ENCODE data around the gene CYTH1.

The CYTH1 gene

DNA sequence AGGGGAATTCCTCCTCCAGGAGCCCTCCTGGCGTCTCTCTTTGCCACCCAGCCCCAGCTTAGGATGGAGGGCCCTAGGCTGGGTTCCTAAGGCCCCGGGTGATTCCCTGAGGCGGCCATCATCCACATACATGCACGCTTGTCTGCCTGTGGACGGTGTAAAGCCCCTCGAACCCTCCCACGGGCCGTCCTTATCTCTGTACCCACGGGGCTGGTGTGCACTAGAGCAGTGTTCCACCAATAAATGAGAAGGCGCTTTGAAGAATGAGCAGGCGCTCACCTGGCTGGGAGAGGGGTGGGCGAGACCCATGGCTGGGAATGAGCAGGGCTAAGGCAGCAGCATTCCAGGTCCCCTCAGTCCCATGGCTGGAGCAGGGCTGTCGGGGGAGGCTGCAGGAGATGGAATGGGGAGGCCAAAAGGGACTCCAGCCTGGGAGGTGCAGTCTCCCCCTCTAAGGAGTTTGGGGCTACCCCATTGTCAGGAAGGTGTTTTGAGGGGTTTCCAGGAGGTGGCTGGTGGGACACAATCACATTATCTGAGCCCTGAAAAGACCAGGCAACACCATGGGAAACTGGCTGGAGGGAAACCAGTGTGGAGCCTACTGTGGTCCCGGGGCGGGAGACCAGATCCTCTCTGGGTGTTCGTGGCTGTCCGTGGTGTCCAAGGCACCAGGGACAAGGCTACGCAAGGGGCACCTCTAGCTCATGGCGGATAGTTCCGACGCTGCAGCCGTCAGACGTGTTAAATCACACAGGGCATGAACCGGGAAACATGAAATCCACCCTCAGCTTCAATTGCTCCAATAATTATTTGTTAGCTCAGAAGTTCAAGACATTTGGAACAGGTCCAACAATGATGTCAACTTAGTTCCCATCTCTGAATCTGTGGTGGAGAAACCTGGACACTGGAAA is 117.3 kb downstream of the CYTH1 start:
- peaks cover 13% of the 10 kb centered on the region for H3K4me1 ChIP-seq
- no peak overlapping the region for H3K4me3 ChIP-seq (ENCODE audit: low read depth, low read length)
- no peak for DNase-seq
- H3K36me3 ChIP-seq, result no peaks in the 10 kb centered on the region
- no peaks in the 10 kb centered on the region for H3K27me3 ChIP-seq
- TF ChIP-seq, protein P1, sequence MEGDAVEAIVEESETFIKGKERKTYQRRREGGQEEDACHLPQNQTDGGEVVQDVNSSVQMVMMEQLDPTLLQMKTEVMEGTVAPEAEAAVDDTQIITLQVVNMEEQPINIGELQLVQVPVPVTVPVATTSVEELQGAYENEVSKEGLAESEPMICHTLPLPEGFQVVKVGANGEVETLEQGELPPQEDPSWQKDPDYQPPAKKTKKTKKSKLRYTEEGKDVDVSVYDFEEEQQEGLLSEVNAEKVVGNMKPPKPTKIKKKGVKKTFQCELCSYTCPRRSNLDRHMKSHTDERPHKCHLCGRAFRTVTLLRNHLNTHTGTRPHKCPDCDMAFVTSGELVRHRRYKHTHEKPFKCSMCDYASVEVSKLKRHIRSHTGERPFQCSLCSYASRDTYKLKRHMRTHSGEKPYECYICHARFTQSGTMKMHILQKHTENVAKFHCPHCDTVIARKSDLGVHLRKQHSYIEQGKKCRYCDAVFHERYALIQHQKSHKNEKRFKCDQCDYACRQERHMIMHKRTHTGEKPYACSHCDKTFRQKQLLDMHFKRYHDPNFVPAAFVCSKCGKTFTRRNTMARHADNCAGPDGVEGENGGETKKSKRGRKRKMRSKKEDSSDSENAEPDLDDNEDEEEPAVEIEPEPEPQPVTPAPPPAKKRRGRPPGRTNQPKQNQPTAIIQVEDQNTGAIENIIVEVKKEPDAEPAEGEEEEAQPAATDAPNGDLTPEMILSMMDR (IDR thresholded peaks at IDR 0.05; ENCODE audit: low read depth, low read length), result no peak
- H3K9me3 ChIP-seq, result no peaks in the 10 kb centered on the region

DNA sequence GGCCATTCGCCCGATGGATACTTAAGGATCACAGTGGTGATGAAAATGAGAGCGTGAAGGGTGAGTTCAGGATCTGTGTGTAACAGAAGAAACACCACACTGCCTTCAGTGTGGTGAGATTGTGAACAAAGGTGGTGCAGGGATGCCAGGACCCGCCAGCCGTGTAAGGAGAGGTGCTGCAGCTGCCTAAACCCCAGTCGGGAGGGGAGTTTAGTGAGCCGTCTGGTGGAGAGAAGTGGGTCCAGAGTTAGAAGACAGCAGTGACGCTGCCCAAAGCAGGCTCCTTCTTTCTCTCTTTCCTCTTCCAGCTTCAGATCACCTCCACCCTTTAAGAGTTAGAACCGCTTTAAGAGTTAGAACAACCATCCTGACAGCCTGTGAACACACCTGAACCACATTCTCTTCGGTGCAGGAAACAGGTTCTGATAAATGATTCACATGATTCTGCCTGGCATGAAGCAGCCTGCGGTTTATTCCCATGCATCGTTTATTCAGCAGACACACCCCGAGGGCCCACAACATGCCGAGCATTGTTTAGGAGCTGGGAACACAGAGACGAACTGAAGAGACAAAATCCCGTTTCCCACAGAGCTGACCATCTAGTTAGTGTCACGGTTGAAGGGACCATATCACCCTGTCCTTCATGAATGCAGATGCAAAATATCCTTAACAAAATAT is 120.8 kb downstream of the CYTH1 start:
- DNase-seq, result no peak
- H3K27me3 ChIP-seq, result no peaks in the 10 kb centered on the region
- no peaks in the 10 kb centered on the region for H3K36me3 ChIP-seq
- no peak overlapping the region for H3K4me3 ChIP-seq (ENCODE audit: low read depth, low read length)
- no peaks in the 10 kb centered on the region for H3K9me3 ChIP-seq
- TF ChIP-seq, protein P1 (IDR thresholded peaks at IDR 0.05; ENCODE audit: low read depth, low read length), result no peak
- H3K4me1 ChIP-seq, result peaks cover 13% of the 10 kb centered on the region

DNA sequence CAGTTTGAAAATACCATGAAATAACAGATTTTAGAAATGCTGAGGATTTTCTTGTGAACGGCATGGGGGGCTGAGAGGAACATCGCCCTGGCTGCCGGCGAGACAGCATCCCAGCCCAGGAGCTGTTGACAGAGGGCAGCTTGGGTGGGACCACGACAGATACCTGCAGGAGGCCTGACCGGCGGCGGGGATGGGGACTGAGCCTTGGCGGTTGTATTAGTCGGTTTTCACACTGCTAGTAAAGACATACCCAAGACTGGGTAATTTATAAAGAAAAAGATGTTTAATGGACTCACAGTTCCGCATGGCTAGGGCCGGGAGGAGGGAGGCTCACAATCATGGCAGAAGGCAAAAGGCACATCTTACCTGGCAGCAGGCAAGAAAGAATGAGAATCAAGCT is 122.5 kb downstream of the CYTH1 start:
- no peak for DNase-seq
- Histone ChIP-seq H3K9me3 (no peaks in the 10 kb centered on the region), H3K4me1 (no peaks in the 10 kb centered on the region), H3K4me3 (ENCODE audit: low read depth, low read length) (no peak overlapping the region), H3K36me3 (no peaks in the 10 kb centered on the region), H3K27me3 (no peaks in the 10 kb centered on the region)
- TF ChIP-seq, protein P1 (IDR thresholded peaks at IDR 0.05; ENCODE audit: low read depth, low read length), result no peak

DNA sequence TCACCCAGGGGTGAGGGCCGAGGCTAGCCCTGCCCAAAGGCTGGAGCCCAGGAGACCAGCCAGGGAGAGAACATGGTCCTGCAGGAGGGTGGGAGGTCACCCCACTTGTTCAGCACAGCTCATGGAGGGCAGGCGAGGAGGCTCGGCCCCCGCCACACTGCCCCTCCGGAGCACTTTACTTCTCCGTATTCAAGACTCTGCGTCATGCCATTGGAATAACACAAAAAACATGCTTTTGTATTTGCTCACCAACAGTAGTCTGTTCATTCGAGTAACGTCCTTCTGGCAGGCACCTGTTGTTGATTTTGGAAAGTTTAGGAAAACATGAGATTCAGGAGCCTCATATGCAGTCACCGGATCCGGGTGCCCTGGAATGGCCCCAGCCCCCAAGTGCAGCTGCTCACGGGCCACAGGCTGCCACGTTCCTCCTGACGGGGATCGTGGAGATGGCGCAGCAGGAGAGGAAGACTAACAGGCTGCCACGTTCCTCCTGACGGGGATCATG is 123.7 kb downstream of the CYTH1 start:
- TF ChIP-seq, protein P1 (IDR thresholded peaks at IDR 0.05; ENCODE audit: low read depth, low read length), result no peak
- DNase-seq, result no peak
- H3K36me3 ChIP-seq, result no peaks in the 10 kb centered on the region
- H3K4me1 ChIP-seq, result no peaks in the 10 kb centered on the region
- H3K9me3 ChIP-seq, result no peaks in the 10 kb centered on the region
- no peaks in the 10 kb centered on the region for H3K27me3 ChIP-seq
- H3K4me3 ChIP-seq (ENCODE audit: low read depth, low read length), result no peak overlapping the region

DNA sequence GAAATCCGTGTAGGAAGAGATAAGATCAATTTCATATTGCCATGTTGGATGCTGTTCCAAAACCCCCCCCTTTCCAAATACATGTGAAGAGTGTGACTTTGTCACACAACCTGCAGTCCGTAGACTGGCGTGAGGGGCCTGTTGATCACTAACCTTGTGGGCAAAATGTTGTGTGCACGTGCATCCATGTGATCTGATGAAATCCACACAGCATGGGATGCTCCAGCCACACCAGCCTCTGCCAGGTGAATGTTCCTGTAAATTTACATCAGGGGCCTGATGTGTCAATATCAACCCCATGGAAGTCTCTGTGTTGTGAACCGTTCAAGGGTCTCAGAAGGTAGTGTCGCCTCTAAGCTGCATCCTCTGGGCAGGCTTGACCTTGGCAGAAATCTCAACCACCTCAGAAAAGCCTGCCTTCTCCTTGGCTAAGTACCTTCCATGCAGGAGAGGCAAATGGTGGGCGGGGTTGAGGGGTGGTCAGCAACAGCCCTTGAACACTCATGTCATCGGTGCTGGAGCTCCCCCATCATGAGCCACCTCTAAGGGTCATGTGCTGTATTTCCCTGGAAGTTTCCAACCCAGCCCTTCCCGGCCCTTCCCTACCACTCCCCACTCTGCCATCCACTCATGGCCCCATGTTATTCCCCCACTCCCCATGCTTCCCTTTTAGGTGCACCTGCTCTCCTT is 126.7 kb downstream of the CYTH1 start:
- H3K36me3 ChIP-seq, result no peaks in the 10 kb centered on the region
- H3K9me3 ChIP-seq, result no peaks in the 10 kb centered on the region
- DNase-seq, result no peak
- H3K4me1 ChIP-seq, result no peaks in the 10 kb centered on the region
- no peak overlapping the region for H3K4me3 ChIP-seq (ENCODE audit: low read depth, low read length)
- TF ChIP-seq, protein P1 (IDR thresholded peaks at IDR 0.05; ENCODE audit: low read depth, low read length), result no peak
- H3K27me3 ChIP-seq, result no peaks in the 10 kb centered on the region
